IMR-90 (cell line): Measurements from ENCODE around the gene RUNX3. TPM values are rescaled to one million over a fixed set of nuclear protein-coding genes. Genes with fewer than 3 reads are reported as not detected.

Experiments used
- ATAC-seq: fragments of 200-7000 bp; cut with Tn5 transposase; 2 replicates; pipeline ENCODE4 v1.9.1; 2020; ENCODE audit warnings: low read depth, mild to moderate bottlenecking, moderate library complexity
- BruUV-seq: library from RNA; stranded (reverse); fragments of 400-500 nt; replicated peaks from 2 replicates; lab custom pipeline; 2021; lab: Mats Ljungman, UMichigan
- CTCF ChIA-PET: fragments of 300-600 bp; formaldehyde crosslinking; extraction: SDS; loops from one replicate; lab custom pipeline; 2021; ENCODE audit warnings: antibody characterized with exemption; lab: Yijun Ruan, JAX
- POLR2A ChIA-PET: fragments of 300-600 bp; sonication (Branson Sonifier 250); formaldehyde crosslinking; loops from one replicate; lab custom pipeline; 2022; ENCODE audit warnings: antibody characterized with exemption; ENCODE audit not compliant: unreplicated experiment; lab: Charles Lee
- DNase-seq: peaks from one replicate; pipeline ENCODE4 v3.0.0; 2013
- H2AFZ ChIP-seq: replicated peaks from 2 replicates; pipeline ENCODE3; 2013; ENCODE audit warnings: low read length, mild to moderate bottlenecking; ENCODE audit not compliant: poor library complexity
- H2AK5ac ChIP-seq: 2 replicates; pipeline ENCODE4 v1.6.1; 2013; ENCODE audit warnings: low read depth, low read length, inconsistent platforms
- H2AK9ac ChIP-seq: replicated peaks from 2 replicates; pipeline ENCODE3; 2013; ENCODE audit warnings: mild to moderate bottlenecking, low read depth, low read length, moderate library complexity; ENCODE audit not compliant: poor library complexity
- H2BK120ac ChIP-seq: 2 replicates; pipeline ENCODE4 v1.6.1; 2013; ENCODE audit warnings: low read depth, low read length, inconsistent platforms
- H2BK15ac ChIP-seq: 3 replicates; pipeline ENCODE4 v1.6.1; 2013; ENCODE audit warnings: low read depth, low read length, inconsistent platforms
- H2BK20ac ChIP-seq: 2 replicates; pipeline ENCODE4 v1.6.1; 2013; ENCODE audit warnings: low read depth, mild to moderate bottlenecking, inconsistent platforms, low read length, moderate library complexity
- H2BK5ac ChIP-seq: 2 replicates; pipeline ENCODE4 v1.6.1; 2013; ENCODE audit warnings: mild to moderate bottlenecking, low read depth, low read length, inconsistent platforms; ENCODE audit not compliant: poor library complexity, severe bottlenecking
- H3K14ac ChIP-seq: replicated peaks from 2 replicates; pipeline ENCODE4 v1.6.1; 2013; ENCODE audit warnings: low read depth, low read length, inconsistent platforms
- H3K18ac ChIP-seq: 2 replicates; pipeline ENCODE4 v1.6.1; 2013; ENCODE audit warnings: low read depth, low read length, control low read depth
- H3K23ac ChIP-seq: 2 replicates; pipeline ENCODE4 v1.6.1; 2013; ENCODE audit warnings: low read depth, low read length, inconsistent platforms
- H3K27ac ChIP-seq: 2 replicates; pipeline ENCODE4 v1.5.1; 2013; ENCODE audit warnings: mild to moderate bottlenecking, control low read depth, low read length; ENCODE audit not compliant: insufficient read depth
- H3K27me3 ChIP-seq: 2 replicates; pipeline ENCODE4 v1.6.1; 2013; ENCODE audit warnings: low read length; ENCODE audit not compliant: control insufficient read depth, insufficient read depth
- H3K36me3 ChIP-seq: 2 replicates; pipeline ENCODE4 v1.6.1; 2013; ENCODE audit warnings: low read length, mixed read lengths; ENCODE audit not compliant: control insufficient read depth, insufficient read depth
- H3K4ac ChIP-seq: 2 replicates; pipeline ENCODE4 v1.6.1; 2013; ENCODE audit warnings: low read depth, low read length, inconsistent platforms
- H3K4me1 ChIP-seq: 2 replicates; pipeline ENCODE4 v1.6.1; 2013; ENCODE audit warnings: low read length, mixed read lengths; ENCODE audit not compliant: control insufficient read depth, insufficient read depth
- H3K4me2 ChIP-seq: 2 replicates; pipeline ENCODE4 v1.6.1; 2013; ENCODE audit warnings: low read depth, mild to moderate bottlenecking, control low read depth, low read length, moderate library complexity
- H3K4me3 ChIP-seq: 2 replicates; pipeline ENCODE4 v1.5.1; 2013; ENCODE audit warnings: low read depth, mild to moderate bottlenecking, control low read depth, low read length, moderate library complexity; ENCODE audit not compliant: insufficient read depth
- H3K56ac ChIP-seq: 2 replicates; pipeline ENCODE4 v1.6.1; 2013; ENCODE audit warnings: low read length, inconsistent platforms; ENCODE audit not compliant: insufficient read depth; ENCODE audit errors: extremely low read depth
- H3K79me1 ChIP-seq, 2 experiments: 2 replicates each; pipeline ENCODE4 v1.6.1; 2013; ENCODE audit warnings: low read length in 2 of 2, inconsistent platforms in 1 of 2, low read depth in 1 of 2
- H3K9ac ChIP-seq: 2 replicates; pipeline ENCODE4 v1.6.1; 2013; ENCODE audit warnings: low read depth, low read length, control low read depth
- H3K9me1 ChIP-seq: 2 replicates; pipeline ENCODE4 v1.6.1; 2013; ENCODE audit warnings: low read length, inconsistent platforms; ENCODE audit not compliant: insufficient read depth
- H3K9me3 ChIP-seq: 2 replicates; pipeline ENCODE4 v1.6.1; 2013; ENCODE audit warnings: low read length; ENCODE audit not compliant: control insufficient read depth, insufficient read depth
- H4K20me1 ChIP-seq: 2 replicates; pipeline ENCODE4 v1.6.1; 2013; ENCODE audit warnings: low read length, inconsistent platforms; ENCODE audit not compliant: insufficient read depth
- H4K5ac ChIP-seq: 2 replicates; pipeline ENCODE4 v1.6.1; 2013; ENCODE audit warnings: mild to moderate bottlenecking, low read depth, low read length, control low read depth
- H4K8ac ChIP-seq, 2 experiments: 2 replicates each; pipeline ENCODE4 v1.6.1; 2013; ENCODE audit warnings: low read depth in 2 of 2, low read length in 2 of 2, control low read depth in 1 of 2, inconsistent platforms in 1 of 2
- H4K91ac ChIP-seq: 2 replicates; pipeline ENCODE4 v1.6.1; 2013; ENCODE audit warnings: low read depth, low read length, inconsistent platforms; ENCODE audit not compliant: insufficient read depth
- CEBPB ChIP-seq: IDR thresholded peaks from 2 replicates; pipeline ENCODE4 v1.6.1; 2012; ENCODE audit warnings: low read depth, low read length, improper control_type of control experiment
- CHD1 ChIP-seq: IDR thresholded peaks from 2 replicates; pipeline ENCODE4 v1.6.1; 2012; ENCODE audit warnings: low read depth, low read length, improper control_type of control experiment
- FOS ChIP-seq: fragments of 150-350 bp; IDR thresholded peaks from 2 replicates; pipeline ENCODE4 v1.6.1; 2016; ENCODE audit warnings: low read depth, low read length
- MAZ ChIP-seq: IDR thresholded peaks from 2 replicates; pipeline ENCODE4 v1.6.1; 2012; ENCODE audit warnings: low read depth, mild to moderate bottlenecking, low read length, improper control_type of control experiment, moderate library complexity, borderline replicate concordance
- MXI1 ChIP-seq: IDR thresholded peaks from 2 replicates; pipeline ENCODE4 v1.6.1; 2012; ENCODE audit warnings: low read depth, mild to moderate bottlenecking, low read length, moderate library complexity, borderline replicate concordance
- NFE2L2 ChIP-seq: fragments of 150-350 bp; IDR thresholded peaks from 2 replicates; pipeline ENCODE4 v1.6.1; 2016; ENCODE audit warnings: low read depth, mild to moderate bottlenecking, low read length
- RFX5 ChIP-seq: IDR thresholded peaks from 2 replicates; pipeline ENCODE4 v1.8.0; 2012; ENCODE audit warnings: low read depth, mild to moderate bottlenecking, low read length, moderate library complexity
- SMC3 ChIP-seq: fragments of 150-350 bp; IDR thresholded peaks from 2 replicates; pipeline ENCODE4 v1.6.1; 2016; ENCODE audit warnings: low read depth, mild to moderate bottlenecking, antibody characterized with exemption, low read length, moderate library complexity
- WGBS, 2 experiments: methylation state at CpG; one replicate each; pipeline versions ENCODE4 v1.1.5 to v1.1.7; 2013; ENCODE audit warnings: missing lambda C conversion rate in 2 of 2; ENCODE audit not compliant: insufficient read length in 1 of 2; ENCODE audit errors: extremely low coverage in 2 of 2; 5-methylcytosine and 5-hydroxymethylcytosine counted together
- dilution Hi-C: fragments of 300-500 bp; cut with HindIII; formaldehyde crosslinking; loops from one replicate; pipeline ENCODE4 v1.14.3; 2018; ENCODE audit warnings: low sequenced_read_pairs; ENCODE audit not compliant: unreplicated experiment
- in situ Hi-C: fragments of 300-500 bp; cut with MboI; formaldehyde crosslinking; loops from 3 replicates; pipeline ENCODE4 v1.14.3; 2019; ENCODE audit warnings: low sequenced_read_pairs, inconsistent platforms, mixed read lengths
- intact Hi-C: fragments of 100-400 bp; cut with micrococcal nuclease; formaldehyde crosslinking; loops from 2 replicates; pipeline ENCODE4 v1.10.0; 2022
- polyA plus RNA-seq, 3 experiments: library from polyadenylated mRNA; depleted of rRNA; stranded (reverse); fragments of >200 nt; gene quantifications; 2 replicates each; pipeline ENCODE4 v1.2.3, GENCODE V29; 2012; ENCODE audit warnings: low replicate concordance in 1 of 3
- total RNA-seq: library from RNA; depleted of rRNA; stranded (reverse); fragments of >200 nt; gene quantifications from 2 replicates; pipeline ENCODE4 v1.2.3, GENCODE V29; 2012
- TF ChIP-seq, protein P1 (sequence below): fragments of 150-350 bp; IDR thresholded peaks from 2 replicates; pipeline ENCODE4 v1.6.1; 2017; ENCODE audit warnings: mild to moderate bottlenecking, antibody characterized with exemption, low read length, low read depth

RUNX3 gene
- total and polyA plus RNA-seq, 2 of the 4 experiments (the other 2 are of a cell fraction) = 0.07 TPM; not detected in 1

DNA sequence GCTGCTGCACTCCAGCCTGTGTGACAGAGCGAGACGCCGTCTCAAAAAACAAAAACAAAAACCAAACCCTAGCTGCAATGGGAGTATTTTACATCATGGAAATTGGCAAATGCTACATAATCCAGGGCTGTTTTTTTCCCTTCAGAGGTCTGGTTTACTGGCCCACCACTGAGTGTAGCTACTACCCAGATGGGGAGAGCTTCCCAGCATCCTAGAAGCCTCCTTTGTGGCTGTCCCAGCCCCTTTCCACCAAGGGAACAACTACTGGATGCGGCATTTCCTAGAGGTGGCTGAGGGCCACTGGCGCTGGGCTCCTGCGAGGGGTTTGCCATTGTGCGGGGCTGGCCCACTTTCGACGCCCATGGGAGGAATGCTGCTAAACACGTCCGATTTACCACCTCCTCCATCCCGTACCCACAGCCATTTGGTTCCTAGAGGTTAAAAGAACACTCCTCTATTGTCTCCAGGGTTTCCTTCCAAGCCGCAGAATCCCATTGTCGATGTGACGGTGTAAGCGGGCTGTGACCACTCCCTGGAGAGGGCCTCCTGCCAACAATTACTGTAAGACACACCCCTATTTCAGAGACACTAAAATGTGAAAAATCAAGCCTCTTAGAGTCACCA is 55.4 kb downstream of the RUNX3 start:
- peaks cover 2% of the 10 kb centered on the region; the same call in 1 of the 2 replicates for H3K4me1 ChIP-seq
- H3K27me3 ChIP-seq = peaks cover 39% of the 10 kb centered on the region
- ATAC-seq (no peak), DNase-seq (no peak)
- dilution Hi-C loops = no loop called here
- no peaks in the 10 kb centered on the region for H3K9me3 ChIP-seq
- H3K4me2 ChIP-seq = no peak overlapping the region
- in situ Hi-C loops = no loop called here
- intact Hi-C loops = no loop called here
- no peak overlapping the region for H3K4me3 ChIP-seq
- H3K9ac ChIP-seq = no peak overlapping the region
- H2BK15ac ChIP-seq = no peak overlapping the region
- H3K79me1 ChIP-seq = no peaks in the 10 kb centered on the region
- no CpG with 5 or more reads among the region's 16 CpGs for WGBS, 2 experiments
- H2AK5ac ChIP-seq = no peak overlapping the region
- no peak overlapping the region for H3K27ac ChIP-seq
- no peaks in the 10 kb centered on the region for H3K36me3 ChIP-seq
- H4K91ac ChIP-seq = no peak overlapping the region
- ChIA-PET POLR2A (interaction anchor here (0.5 kb wide), 1 partner anchor 26 kb away, joined by 4 read pairs; no protein-coding TSS in a partner anchor), CTCF (no interaction called here)
- H3K18ac ChIP-seq = no peak overlapping the region
- TF ChIP-seq, protein P1, sequence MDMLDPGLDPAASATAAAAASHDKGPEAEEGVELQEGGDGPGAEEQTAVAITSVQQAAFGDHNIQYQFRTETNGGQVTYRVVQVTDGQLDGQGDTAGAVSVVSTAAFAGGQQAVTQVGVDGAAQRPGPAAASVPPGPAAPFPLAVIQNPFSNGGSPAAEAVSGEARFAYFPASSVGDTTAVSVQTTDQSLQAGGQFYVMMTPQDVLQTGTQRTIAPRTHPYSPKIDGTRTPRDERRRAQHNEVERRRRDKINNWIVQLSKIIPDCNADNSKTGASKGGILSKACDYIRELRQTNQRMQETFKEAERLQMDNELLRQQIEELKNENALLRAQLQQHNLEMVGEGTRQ = no peak
- TF ChIP-seq SMC3 = no peak
- TF ChIP-seq CHD1 = no peak
- TF ChIP-seq MXI1 = no peak
- no peak for TF ChIP-seq NFE2L2
- no peak for TF ChIP-seq RFX5
- TF ChIP-seq MAZ = no peak
- no peak for TF ChIP-seq FOS
- no peak for TF ChIP-seq CEBPB
- H3K4ac ChIP-seq = no peak overlapping the region
- H4K20me1 ChIP-seq = no peaks in the 10 kb centered on the region
- no peak overlapping the region for H2BK120ac ChIP-seq
- no TSS peak for BruUV-seq
- no peak overlapping the region for H3K56ac ChIP-seq
- no peak overlapping the region for H3K14ac ChIP-seq
- H4K5ac ChIP-seq = no peak overlapping the region
- no peak overlapping the region for H2BK5ac ChIP-seq
- no peaks in the 10 kb centered on the region for H3K9me1 ChIP-seq
- H2AFZ ChIP-seq = no peak overlapping the region
- no peak overlapping the region for H2BK20ac ChIP-seq
- no peak overlapping the region for H3K23ac ChIP-seq
- H2AK9ac ChIP-seq = no peak overlapping the region
- H4K8ac ChIP-seq = no peak overlapping the region
